Mammary epithelial cell (primary cell): ENCODE data around the gene DLG5.

Experiments used
- EZH2 ChIP-seq: IDR thresholded peaks from 2 replicates; pipeline ENCODE4 v1.6.1; 2012; ENCODE audit warnings: low read length, inconsistent platforms, borderline replicate concordance
- TF ChIP-seq, protein P1 (sequence below), 2 donors: IDR thresholded peaks in 1 of 2; conservative IDR thresholded peaks in 1 of 2; 2 replicates each; pipeline ENCODE4 v1.5.1; 2011 to 2012; ENCODE audit warnings: inconsistent platforms in 2 of 2, low read length in 2 of 2, mild to moderate bottlenecking in 2 of 2, control low read depth in 1 of 2, low read depth in 1 of 2; ENCODE audit not compliant: insufficient read depth in 1 of 2; ENCODE audit errors: extremely low read depth in 1 of 2

GRCh38 chr10:77866598-77866997, 60.0 kb downstream of the DLG5 start:
- TF ChIP-seq, protein P1, sequence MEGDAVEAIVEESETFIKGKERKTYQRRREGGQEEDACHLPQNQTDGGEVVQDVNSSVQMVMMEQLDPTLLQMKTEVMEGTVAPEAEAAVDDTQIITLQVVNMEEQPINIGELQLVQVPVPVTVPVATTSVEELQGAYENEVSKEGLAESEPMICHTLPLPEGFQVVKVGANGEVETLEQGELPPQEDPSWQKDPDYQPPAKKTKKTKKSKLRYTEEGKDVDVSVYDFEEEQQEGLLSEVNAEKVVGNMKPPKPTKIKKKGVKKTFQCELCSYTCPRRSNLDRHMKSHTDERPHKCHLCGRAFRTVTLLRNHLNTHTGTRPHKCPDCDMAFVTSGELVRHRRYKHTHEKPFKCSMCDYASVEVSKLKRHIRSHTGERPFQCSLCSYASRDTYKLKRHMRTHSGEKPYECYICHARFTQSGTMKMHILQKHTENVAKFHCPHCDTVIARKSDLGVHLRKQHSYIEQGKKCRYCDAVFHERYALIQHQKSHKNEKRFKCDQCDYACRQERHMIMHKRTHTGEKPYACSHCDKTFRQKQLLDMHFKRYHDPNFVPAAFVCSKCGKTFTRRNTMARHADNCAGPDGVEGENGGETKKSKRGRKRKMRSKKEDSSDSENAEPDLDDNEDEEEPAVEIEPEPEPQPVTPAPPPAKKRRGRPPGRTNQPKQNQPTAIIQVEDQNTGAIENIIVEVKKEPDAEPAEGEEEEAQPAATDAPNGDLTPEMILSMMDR (conservative IDR thresholded peaks at IDR 0.05 in 1 of 2, IDR thresholded peaks at IDR 0.05 in 1 of 2; ENCODE audit: extremely low read depth in 1 of 2, insufficient read depth in 1 of 2, low read depth in 1 of 2, low read length in 2 of 2): no peak
- no peak for TF ChIP-seq EZH2
